ENCODE measurements around the gene PIP4K2B.

PIP4K2B gene

GRCh38 chr17:38799501-38800236 is at the start of gene PIP4K2B:
Gene PIP4K2B, minus strand, starts transcription at chr17:38799556. Its CDS starts 132 bp downstream, at chr17:38799424.
- no peaks in the 10 kb centered on the region for H3K27me3 ChIP-seq (ENCODE audit: control insufficient read depth in 1 of 2, insufficient read depth in 2 of 2, low read length in 2 of 2)
- peak within 1 kb of the TSS; percentile 88 for H3K9ac ChIP-seq (ENCODE audit: low read length in 2 of 2)
- H3K9me3 ChIP-seq (ENCODE audit: control insufficient read depth in 2 of 2, low read length in 2 of 2) = no peaks in the 10 kb centered on the region
- H3K4me3 ChIP-seq (ENCODE audit: low read length in 2 of 2) = peak within 1 kb of the TSS; percentile 84 to 93
- peaks cover 21 to 25% of the 10 kb centered on the region in 2 donors for H3K36me3 ChIP-seq (ENCODE audit: control insufficient read depth in 2 of 2, insufficient read depth in 2 of 2, low read length in 2 of 2)
- peaks cover 20% of the 10 kb centered on the region for H3K4me1 ChIP-seq (ENCODE audit: control insufficient read depth, insufficient read depth, low read length)
- peak within 1 kb of the TSS; percentile 93 for H3K27ac ChIP-seq (ENCODE audit: low read length)

- Histone ChIP-seq H3K4me3 (ENCODE audit: low read length in 2 of 2) (no peak overlapping the region), H3K27ac (ENCODE audit: low read length) (no peak overlapping the region), H3K27me3 (ENCODE audit: control insufficient read depth in 1 of 2, insufficient read depth in 2 of 2, low read length in 2 of 2) (no peaks in the 10 kb centered on the region), H3K9ac (ENCODE audit: low read length in 2 of 2) (no peak overlapping the region), H3K9me3 (ENCODE audit: control insufficient read depth in 2 of 2, low read length in 2 of 2) (no peaks in the 10 kb centered on the region), H3K36me3 (ENCODE audit: control insufficient read depth in 2 of 2, insufficient read depth in 2 of 2, low read length in 2 of 2) (peaks cover 36 to 37% of the 10 kb centered on the region in 2 donors), H3K4me1 (ENCODE audit: control insufficient read depth, insufficient read depth, low read length) (peaks cover 23% of the 10 kb centered on the region)
These were observed 49.2 kb upstream of the PIP4K2B start for GRCh38 chr17:38848557-38848891.

- Histone ChIP-seq H3K27me3 (ENCODE audit: control insufficient read depth in 1 of 2, insufficient read depth in 2 of 2, low read length in 2 of 2) (no peaks in the 10 kb centered on the region), H3K9me3 (ENCODE audit: control insufficient read depth in 2 of 2, low read length in 2 of 2) (no peaks in the 10 kb centered on the region), H3K4me1 (ENCODE audit: control insufficient read depth, insufficient read depth, low read length) (no peaks in the 10 kb centered on the region), H3K27ac (ENCODE audit: low read length) (no peak overlapping the region), H3K9ac (ENCODE audit: low read length in 2 of 2) (no peak overlapping the region), H3K4me3 (ENCODE audit: low read length in 2 of 2) (no peak overlapping the region), H3K36me3 (ENCODE audit: control insufficient read depth in 2 of 2, insufficient read depth in 2 of 2, low read length in 2 of 2) (peaks cover 16% of the 10 kb centered on the region in 2 donors)
These were observed 45.0 kb upstream of the PIP4K2B start for GRCh38 chr17:38844261-38844757.

- Histone ChIP-seq H3K9me3 (ENCODE audit: control insufficient read depth in 2 of 2, low read length in 2 of 2) (no peaks in the 10 kb centered on the region), H3K4me1 (ENCODE audit: control insufficient read depth, insufficient read depth, low read length) (peaks cover 21% of the 10 kb centered on the region), H3K9ac (ENCODE audit: low read length in 2 of 2) (peak overlapping the region; percentile 97 to 99), H3K4me3 (ENCODE audit: low read length in 2 of 2) (peak overlapping the region; percentile 99), H3K27me3 (ENCODE audit: control insufficient read depth in 1 of 2, insufficient read depth in 2 of 2, low read length in 2 of 2) (no peaks in the 10 kb centered on the region), H3K36me3 (ENCODE audit: control insufficient read depth in 2 of 2, insufficient read depth in 2 of 2, low read length in 2 of 2) (peaks cover 0 to 6% of the 10 kb centered on the region in 2 donors), H3K27ac (ENCODE audit: low read length) (peak overlapping the region; percentile 100)
These were observed 26.4 kb upstream of the PIP4K2B start for GRCh38 chr17:38825762-38826247.

- Histone ChIP-seq H3K9ac (ENCODE audit: low read length in 2 of 2) (peak within 1 kb of the TSS; percentile 97 to 99), H3K9me3 (ENCODE audit: control insufficient read depth in 2 of 2, low read length in 2 of 2) (no peaks in the 10 kb centered on the region), H3K36me3 (ENCODE audit: control insufficient read depth in 2 of 2, insufficient read depth in 2 of 2, low read length in 2 of 2) (peaks cover 6 to 13% of the 10 kb centered on the region in 2 donors), H3K27me3 (ENCODE audit: control insufficient read depth in 1 of 2, insufficient read depth in 2 of 2, low read length in 2 of 2) (no peaks in the 10 kb centered on the region), H3K27ac (ENCODE audit: low read length) (peak within 1 kb of the TSS; percentile 100), H3K4me3 (ENCODE audit: low read length in 2 of 2) (peak within 1 kb of the TSS; percentile 99), H3K4me1 (ENCODE audit: control insufficient read depth, insufficient read depth, low read length) (peaks cover 21% of the 10 kb centered on the region)
These were observed 25.8 kb upstream of the PIP4K2B start, which contains the start of gene CWC25 for GRCh38 chr17:38824899-38825761. Gene CWC25, minus strand, starts transcription at chr17:38825321. Its CDS starts 138 bp downstream, at chr17:38825183.

GRCh38 chr17:38815576-38816193 is 16.3 kb upstream of the PIP4K2B start:
- H3K27me3 ChIP-seq (ENCODE audit: control insufficient read depth in 1 of 2, insufficient read depth in 2 of 2, low read length in 2 of 2) = no peaks in the 10 kb centered on the region
- H3K36me3 ChIP-seq (ENCODE audit: control insufficient read depth in 2 of 2, insufficient read depth in 2 of 2, low read length in 2 of 2) = peaks cover 34 to 42% of the 10 kb centered on the region in 2 donors
- no peak overlapping the region for H3K4me3 ChIP-seq (ENCODE audit: low read length in 2 of 2)
- H3K4me1 ChIP-seq (ENCODE audit: control insufficient read depth, insufficient read depth, low read length) = no peaks in the 10 kb centered on the region
- H3K9me3 ChIP-seq (ENCODE audit: control insufficient read depth in 2 of 2, low read length in 2 of 2) = no peaks in the 10 kb centered on the region
- no peak overlapping the region for H3K27ac ChIP-seq (ENCODE audit: low read length)
- no peak overlapping the region for H3K9ac ChIP-seq (ENCODE audit: low read length in 2 of 2)

GRCh38 chr17:38809828-38810227 is 10.5 kb upstream of the PIP4K2B start:
- Histone ChIP-seq H3K9me3 (ENCODE audit: control insufficient read depth in 2 of 2, low read length in 2 of 2) (no peaks in the 10 kb centered on the region), H3K4me3 (ENCODE audit: low read length in 2 of 2) (no peak overlapping the region), H3K4me1 (ENCODE audit: control insufficient read depth, insufficient read depth, low read length) (no peaks in the 10 kb centered on the region), H3K27me3 (ENCODE audit: control insufficient read depth in 1 of 2, insufficient read depth in 2 of 2, low read length in 2 of 2) (no peaks in the 10 kb centered on the region), H3K9ac (ENCODE audit: low read length in 2 of 2) (no peak overlapping the region), H3K27ac (ENCODE audit: low read length) (no peak overlapping the region), H3K36me3 (ENCODE audit: control insufficient read depth in 2 of 2, insufficient read depth in 2 of 2, low read length in 2 of 2) (peaks cover 54 to 60% of the 10 kb centered on the region in 2 donors)

- Histone ChIP-seq H3K36me3 (ENCODE audit: control insufficient read depth in 2 of 2, insufficient read depth in 2 of 2, low read length in 2 of 2) (peaks cover 23 to 26% of the 10 kb centered on the region in 2 donors), H3K27me3 (ENCODE audit: control insufficient read depth in 1 of 2, insufficient read depth in 2 of 2, low read length in 2 of 2) (no peaks in the 10 kb centered on the region), H3K9ac (ENCODE audit: low read length in 2 of 2) (peak overlapping the region; percentile 79 to 88), H3K27ac (ENCODE audit: low read length) (peak overlapping the region; percentile 93), H3K4me1 (ENCODE audit: control insufficient read depth, insufficient read depth, low read length) (peaks cover 20% of the 10 kb centered on the region), H3K4me3 (ENCODE audit: low read length in 2 of 2) (peak overlapping the region; percentile 61 to 74), H3K9me3 (ENCODE audit: control insufficient read depth in 2 of 2, low read length in 2 of 2) (no peaks in the 10 kb centered on the region)
These were observed 943 bp upstream of the PIP4K2B start for GRCh38 chr17:38800237-38800760.

- H3K4me1 ChIP-seq (ENCODE audit: control insufficient read depth, insufficient read depth, low read length) = peaks cover 20% of the 10 kb centered on the region
- peak overlapping the region; percentile 75 to 88 for H3K9ac ChIP-seq (ENCODE audit: low read length in 2 of 2)
- no peaks in the 10 kb centered on the region for H3K27me3 ChIP-seq (ENCODE audit: control insufficient read depth in 1 of 2, insufficient read depth in 2 of 2, low read length in 2 of 2)
- H3K9me3 ChIP-seq (ENCODE audit: control insufficient read depth in 2 of 2, low read length in 2 of 2) = no peaks in the 10 kb centered on the region
- peak overlapping the region; percentile 84 to 93 for H3K4me3 ChIP-seq (ENCODE audit: low read length in 2 of 2)
- peak overlapping the region; percentile 74 for H3K27ac ChIP-seq (ENCODE audit: low read length)
- H3K36me3 ChIP-seq (ENCODE audit: control insufficient read depth in 2 of 2, insufficient read depth in 2 of 2, low read length in 2 of 2) = peaks cover 16 to 22% of the 10 kb centered on the region in 2 donors
These were observed 499 bp downstream of the PIP4K2B start for GRCh38 chr17:38798614-38799500.

All from stomach smooth muscle (tissue), 2 donors.